ENCODE results near the gene RNFT2. TPM values are rescaled to one million over a fixed set of nuclear protein-coding genes. Genes with fewer than 3 reads are reported as not detected.
"Not testable (repeated sequence)": the region's sequence is repeated elsewhere in the genome, so short reads cannot be mapped to it uniquely, and the experiment has no call there.

RNFT2 gene
- polyA plus RNA-seq, 1 donor = 2.0 TPM

DNA sequence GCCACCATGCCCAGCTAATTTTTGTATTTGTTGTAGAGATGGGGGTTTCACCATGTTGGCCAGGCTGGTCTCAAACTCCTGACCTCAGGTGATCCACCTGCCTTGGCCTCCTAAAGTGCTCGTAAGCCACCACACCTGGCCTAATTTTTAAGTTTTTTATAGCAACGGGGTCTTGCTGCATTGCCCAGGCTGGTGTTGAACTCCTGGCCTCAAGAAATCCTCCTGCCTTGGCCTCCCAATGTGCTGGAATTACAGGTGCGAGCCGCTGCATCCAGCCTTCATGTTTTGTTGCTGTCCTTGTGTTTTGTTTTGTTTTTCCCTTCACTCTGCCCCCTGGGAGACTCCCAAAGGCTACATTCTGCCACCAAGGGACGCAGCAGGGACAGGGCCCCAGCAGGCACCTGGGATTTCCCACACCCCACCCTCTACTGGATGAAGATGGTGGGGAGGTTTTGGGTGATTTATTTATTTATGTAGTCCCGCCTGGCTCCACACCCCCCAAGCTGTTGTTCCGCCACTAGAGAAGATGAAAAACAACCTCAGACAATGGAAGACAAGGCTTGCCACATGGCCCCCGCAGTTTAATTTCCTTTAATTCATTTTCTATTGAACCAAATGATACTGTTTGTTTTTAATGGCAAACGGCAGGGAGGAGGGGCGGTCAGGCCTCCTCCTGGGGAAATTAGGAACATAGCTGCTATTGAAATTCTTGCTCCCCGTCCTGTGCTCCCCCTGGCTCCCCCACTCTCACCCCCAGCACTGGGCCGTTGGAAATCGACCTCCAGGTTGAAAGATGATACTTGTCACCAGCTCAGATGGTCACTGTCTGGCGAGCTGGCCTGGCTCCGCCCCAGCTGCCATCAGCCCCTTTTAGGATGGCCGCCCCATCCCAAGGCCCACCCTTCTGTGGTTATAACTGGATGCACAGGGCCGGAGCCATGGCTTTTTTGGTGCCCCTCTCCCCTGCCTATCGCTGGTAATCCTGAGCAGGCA is 70.3 kb downstream of the RNFT2 start:
- H3K4me1 ChIP-seq (ENCODE audit: control insufficient read depth, insufficient read depth, low read length) = no peaks in the 10 kb centered on the region
- H3K27me3 ChIP-seq (ENCODE audit: control insufficient read depth, insufficient read depth, low read length) = no peaks in the 10 kb centered on the region
- WGBS (ENCODE audit: insufficient coverage, low lambda C conversion rate) = no CpG with 5 or more reads among the region's 18 CpGs
- H3K4me3 ChIP-seq (ENCODE audit: low read length) = no peak overlapping the region
- no peaks in the 10 kb centered on the region for H3K36me3 ChIP-seq (ENCODE audit: control insufficient read depth, insufficient read depth, low read length)
- no peak overlapping the region for H3K27ac ChIP-seq (ENCODE audit: low read length)
- no peak for DNase-seq
- H3K9me3 ChIP-seq (ENCODE audit: control insufficient read depth, low read depth, low read length) = no peaks in the 10 kb centered on the region

DNA sequence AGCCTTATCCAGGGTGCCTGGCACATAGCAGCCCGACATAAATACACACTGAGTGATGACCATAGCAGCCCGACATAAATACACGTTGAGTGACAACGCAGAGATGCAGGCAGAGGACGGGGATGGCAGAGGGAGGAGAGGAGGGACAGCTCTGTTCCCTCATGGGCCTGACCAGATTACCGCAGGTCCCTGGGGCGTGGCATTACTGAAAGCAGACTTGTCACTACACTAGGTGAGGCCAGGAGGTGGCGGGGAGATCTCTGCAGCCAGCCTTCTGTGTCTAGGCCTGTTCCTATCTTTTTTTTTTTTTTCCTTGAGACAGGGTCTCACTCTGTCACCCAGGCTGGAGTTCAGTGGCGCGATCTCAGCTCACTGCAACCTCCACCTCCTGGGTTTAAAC is 74.1 kb downstream of the RNFT2 start:
- no peak overlapping the region for H3K27ac ChIP-seq (ENCODE audit: low read length)
- H3K4me3 ChIP-seq (ENCODE audit: low read length) = no peak overlapping the region
- no peak for DNase-seq
- no peaks in the 10 kb centered on the region for H3K27me3 ChIP-seq (ENCODE audit: control insufficient read depth, insufficient read depth, low read length)
- H3K9me3 ChIP-seq (ENCODE audit: control insufficient read depth, low read depth, low read length) = no peaks in the 10 kb centered on the region
- no peaks in the 10 kb centered on the region for H3K4me1 ChIP-seq (ENCODE audit: control insufficient read depth, insufficient read depth, low read length)
- H3K36me3 ChIP-seq (ENCODE audit: control insufficient read depth, insufficient read depth, low read length) = no peaks in the 10 kb centered on the region
- no CpG with 5 or more reads among the region's 10 CpGs for WGBS (ENCODE audit: insufficient coverage, low lambda C conversion rate)

DNA sequence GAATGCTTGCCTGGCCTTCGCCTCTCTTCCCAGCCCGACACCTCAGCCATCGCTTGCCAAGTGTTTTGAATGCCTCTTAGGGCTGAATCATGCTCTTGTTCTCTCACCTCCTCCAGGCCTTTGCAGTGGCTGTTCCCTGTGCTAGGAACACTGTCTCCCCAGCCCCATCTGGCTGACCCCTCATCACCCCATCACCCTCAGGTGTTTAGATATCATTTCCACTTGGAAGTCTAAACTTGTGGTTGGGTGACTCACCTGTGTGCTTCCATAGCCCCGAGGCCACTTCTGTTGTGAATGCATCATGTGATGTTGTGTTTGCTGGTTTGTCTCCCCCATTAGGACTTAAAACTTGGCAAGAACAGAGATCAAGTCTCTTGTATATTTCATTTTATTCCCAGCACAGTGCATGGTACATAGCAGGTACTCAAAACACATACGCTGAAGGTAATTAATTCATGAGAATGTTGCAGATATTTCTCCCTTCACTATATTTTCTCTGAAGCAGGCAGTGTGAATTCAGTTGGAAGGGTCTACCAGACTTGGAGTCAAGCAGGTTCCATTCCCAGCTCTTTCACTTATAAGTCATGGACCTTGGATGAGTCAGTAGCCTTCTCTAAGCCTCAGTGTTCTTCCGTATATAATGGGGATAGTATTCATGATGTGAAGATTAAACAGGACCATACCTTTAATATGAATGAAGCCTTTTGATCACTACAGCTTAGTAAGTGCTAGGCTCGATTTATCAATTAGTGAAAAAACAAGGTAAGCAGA is 75.3 kb downstream of the RNFT2 start:
- Histone ChIP-seq H3K4me1 (ENCODE audit: control insufficient read depth, insufficient read depth, low read length) (peaks cover 4% of the 10 kb centered on the region), H3K27ac (ENCODE audit: low read length) (no peak overlapping the region), H3K27me3 (ENCODE audit: control insufficient read depth, insufficient read depth, low read length) (no peaks in the 10 kb centered on the region), H3K4me3 (ENCODE audit: low read length) (no peak overlapping the region), H3K36me3 (ENCODE audit: control insufficient read depth, insufficient read depth, low read length) (no peaks in the 10 kb centered on the region), H3K9me3 (ENCODE audit: control insufficient read depth, low read depth, low read length) (no peaks in the 10 kb centered on the region)
- no peak for DNase-seq
- no CpG with 5 or more reads among the region's 7 CpGs for WGBS (ENCODE audit: insufficient coverage, low lambda C conversion rate)

DNA sequence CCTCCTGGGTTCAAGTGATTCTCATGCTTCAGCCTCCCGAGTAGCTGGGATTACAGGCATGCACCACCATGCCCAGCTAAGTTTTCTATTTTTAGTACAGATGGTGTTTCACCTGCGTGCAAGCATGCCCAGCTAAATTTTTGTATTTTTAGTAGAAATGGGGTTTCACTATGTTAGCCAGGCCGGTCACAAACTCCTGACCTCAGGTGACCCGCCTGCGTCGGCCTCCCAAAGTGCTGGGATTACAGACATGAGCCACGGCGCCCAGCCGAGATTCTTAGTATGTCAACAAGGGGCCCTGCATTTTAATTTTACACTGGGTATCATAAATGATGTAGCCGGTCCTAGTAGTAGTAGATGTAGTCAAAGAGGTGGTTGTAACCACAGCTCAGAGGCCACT is 76.7 kb downstream of the RNFT2 start:
- H3K27ac ChIP-seq (ENCODE audit: low read length); H3K4me1 ChIP-seq (ENCODE audit: control insufficient read depth, insufficient read depth, low read length); H3K36me3 ChIP-seq (ENCODE audit: control insufficient read depth, insufficient read depth, low read length); H3K9me3 ChIP-seq (ENCODE audit: control insufficient read depth, low read depth, low read length); DNase-seq; H3K27me3 ChIP-seq (ENCODE audit: control insufficient read depth, insufficient read depth, low read length); H3K4me3 ChIP-seq (ENCODE audit: low read length): not testable (repeated sequence)
- no CpG with 5 or more reads among the region's 10 CpGs for WGBS (ENCODE audit: insufficient coverage, low lambda C conversion rate)

DNA sequence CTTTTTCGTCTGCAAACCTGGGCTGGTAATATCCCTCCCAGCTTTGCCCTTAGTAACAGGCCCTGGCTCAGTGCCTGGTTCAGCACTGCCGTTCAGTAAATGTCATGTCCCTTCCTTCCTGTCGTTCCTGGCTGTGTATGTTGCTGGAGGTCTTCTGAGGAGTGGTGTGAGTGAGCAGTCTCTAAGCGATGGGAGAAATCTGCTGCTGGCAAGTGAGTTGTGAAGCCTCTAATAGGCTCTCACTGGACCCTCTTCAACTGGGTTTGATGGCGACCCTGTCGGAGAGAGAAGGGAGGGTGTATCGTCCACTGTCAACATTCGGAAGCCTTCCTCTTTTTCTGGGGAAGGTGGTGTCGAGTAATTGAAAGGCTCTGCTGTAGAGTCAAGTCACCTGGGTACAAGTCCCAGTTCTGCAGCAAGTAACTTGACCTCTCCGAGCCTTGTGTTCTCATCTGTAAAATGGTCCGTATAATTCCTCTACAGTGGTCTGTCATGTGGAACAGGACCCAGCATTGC is 80.3 kb downstream of the RNFT2 start:
- Histone ChIP-seq H3K9me3 (ENCODE audit: control insufficient read depth, low read depth, low read length) (no peaks in the 10 kb centered on the region), H3K4me3 (ENCODE audit: low read length) (peak overlapping the region; percentile 64)

DNA sequence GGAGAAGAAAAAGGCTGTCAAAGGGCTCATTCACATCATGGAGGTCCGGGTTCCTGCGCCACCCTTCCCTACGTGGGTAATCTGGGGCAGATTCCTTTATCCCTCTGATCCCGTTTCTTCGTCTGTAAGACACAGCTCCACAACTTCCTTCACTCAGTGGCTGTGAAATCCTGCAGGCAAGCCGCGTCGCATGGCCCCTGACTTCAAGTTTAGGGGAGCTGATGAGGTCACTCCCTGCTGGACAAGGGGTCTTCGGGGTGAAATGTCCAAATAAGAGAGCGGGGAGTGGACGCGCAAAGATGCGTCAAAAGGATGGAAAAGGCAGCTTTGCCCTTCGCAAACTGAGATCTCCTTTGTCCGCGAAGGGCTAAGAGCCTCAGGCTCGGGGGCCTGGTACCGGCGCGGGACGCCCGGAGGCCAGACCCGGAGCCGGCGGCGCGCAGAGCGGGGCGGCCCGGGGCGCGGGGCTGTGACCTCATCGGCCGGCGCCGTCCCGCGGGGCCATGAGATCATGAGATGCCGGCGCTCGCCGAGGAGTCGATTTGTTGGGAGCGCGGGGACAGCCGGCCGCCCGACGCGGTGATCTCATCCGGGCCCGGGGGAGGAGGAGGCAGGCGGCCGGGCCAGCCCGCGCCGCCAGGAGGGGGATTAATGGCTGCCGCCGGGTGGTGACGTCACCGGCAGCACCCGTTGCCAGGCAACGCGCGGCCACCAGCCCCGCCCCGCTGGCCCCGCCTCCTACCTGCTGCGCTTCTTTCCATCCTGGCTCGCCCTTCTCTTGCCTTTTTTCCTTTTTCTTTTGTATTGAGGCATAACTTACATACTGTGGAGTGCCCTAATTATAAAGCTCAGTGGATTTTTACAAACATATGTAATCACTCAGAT is 81.1 kb downstream of the RNFT2 start:
- peak; percentile 90 to 93 for DNase-seq
- WGBS (ENCODE audit: insufficient coverage, low lambda C conversion rate) = no CpG with 5 or more reads among the region's 70 CpGs
- Histone ChIP-seq H3K27me3 (ENCODE audit: control insufficient read depth, insufficient read depth, low read length) (no peaks in the 10 kb centered on the region), H3K4me1 (ENCODE audit: control insufficient read depth, insufficient read depth, low read length) (peaks cover 9% of the 10 kb centered on the region), H3K36me3 (ENCODE audit: control insufficient read depth, insufficient read depth, low read length) (no peaks in the 10 kb centered on the region), H3K27ac (ENCODE audit: low read length) (peak overlapping the region; percentile 77), H3K4me3 (ENCODE audit: low read length) (peak overlapping the region; percentile 64), H3K9me3 (ENCODE audit: control insufficient read depth, low read depth, low read length) (no peaks in the 10 kb centered on the region)

More for the DNA sequence above, 80.3 kb downstream of the RNFT2 start:
- H3K27me3 ChIP-seq (ENCODE audit: control insufficient read depth, insufficient read depth, low read length) = no peaks in the 10 kb centered on the region
- no CpG with 5 or more reads among the region's 11 CpGs for WGBS (ENCODE audit: insufficient coverage, low lambda C conversion rate)
- H3K27ac ChIP-seq (ENCODE audit: low read length) = peak overlapping the region; percentile 77
- H3K4me1 ChIP-seq (ENCODE audit: control insufficient read depth, insufficient read depth, low read length) = peaks cover 9% of the 10 kb centered on the region
- no peaks in the 10 kb centered on the region for H3K36me3 ChIP-seq (ENCODE audit: control insufficient read depth, insufficient read depth, low read length)
- peak in 1 of 2 donors; percentile 39 for DNase-seq

DNA sequence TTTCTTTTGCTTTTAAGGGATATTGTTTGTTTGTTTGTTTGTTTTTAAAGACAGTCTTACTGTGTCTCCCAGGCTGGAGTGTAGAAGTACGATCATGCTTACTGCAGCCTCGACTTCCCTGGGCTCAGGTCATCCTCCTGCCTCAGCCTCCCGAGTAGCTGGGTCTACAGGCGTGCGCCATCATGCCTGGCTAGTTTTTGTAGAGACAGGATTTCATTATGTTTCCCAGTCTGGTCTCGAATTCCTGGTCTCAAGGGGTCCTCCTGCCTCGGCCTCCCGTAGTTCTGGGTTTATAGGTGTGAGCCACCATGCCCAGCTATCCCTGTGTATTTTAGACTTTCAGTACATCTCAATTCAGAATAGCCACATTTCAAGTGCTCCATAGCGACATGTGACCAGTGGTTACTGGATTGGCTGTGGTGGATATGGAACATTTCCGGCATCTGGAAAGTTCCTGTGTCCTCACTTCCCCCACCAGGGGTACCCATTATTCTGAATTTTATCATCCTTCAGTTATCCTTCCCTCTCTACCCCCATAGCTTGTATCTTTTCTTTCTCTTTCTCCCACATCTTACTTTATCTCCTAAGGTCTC is 82.0 kb downstream of the RNFT2 start:
- Histone ChIP-seq H3K9me3 (ENCODE audit: control insufficient read depth, low read depth, low read length) (no peaks in the 10 kb centered on the region), H3K4me1 (ENCODE audit: control insufficient read depth, insufficient read depth, low read length) (peaks cover 9% of the 10 kb centered on the region), H3K27ac (ENCODE audit: low read length) (peak overlapping the region; percentile 77), H3K36me3 (ENCODE audit: control insufficient read depth, insufficient read depth, low read length) (no peaks in the 10 kb centered on the region), H3K4me3 (ENCODE audit: low read length) (no peak overlapping the region), H3K27me3 (ENCODE audit: control insufficient read depth, insufficient read depth, low read length) (no peaks in the 10 kb centered on the region)
- no peak for DNase-seq
- WGBS (ENCODE audit: insufficient coverage, low lambda C conversion rate) = 100% methylated on average over 2 of the region's 10 CpGs

DNA sequence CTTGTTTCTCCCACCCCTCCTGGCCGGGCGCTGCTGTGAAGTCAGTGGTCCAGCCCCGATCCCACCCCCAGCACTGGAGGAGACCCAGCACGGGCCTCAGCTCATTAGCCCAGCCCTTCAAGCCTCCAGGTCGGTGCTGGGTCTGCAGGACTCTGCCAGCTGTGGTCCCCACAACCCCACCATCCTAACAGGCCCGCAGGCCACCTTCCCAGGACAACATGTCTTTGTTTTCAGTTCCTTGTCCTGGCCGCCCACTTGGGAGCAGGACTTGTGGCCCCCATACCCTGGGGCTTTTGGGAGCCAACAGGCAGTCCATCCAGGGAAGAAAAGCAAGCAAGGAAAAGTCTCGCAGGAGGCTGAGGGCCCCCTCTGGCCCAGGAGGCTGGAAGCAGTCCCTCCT is 83.2 kb downstream of the RNFT2 start:
- Histone ChIP-seq H3K9me3 (ENCODE audit: control insufficient read depth, low read depth, low read length) (no peaks in the 10 kb centered on the region), H3K27ac (ENCODE audit: low read length) (no peak overlapping the region), H3K4me3 (ENCODE audit: low read length) (no peak overlapping the region), H3K4me1 (ENCODE audit: control insufficient read depth, insufficient read depth, low read length) (peaks cover 9% of the 10 kb centered on the region), H3K36me3 (ENCODE audit: control insufficient read depth, insufficient read depth, low read length) (no peaks in the 10 kb centered on the region), H3K27me3 (ENCODE audit: control insufficient read depth, insufficient read depth, low read length) (no peaks in the 10 kb centered on the region)
- DNase-seq = no peak
- WGBS (ENCODE audit: insufficient coverage, low lambda C conversion rate) = no CpG with 5 or more reads among the region's 8 CpGs

DNA sequence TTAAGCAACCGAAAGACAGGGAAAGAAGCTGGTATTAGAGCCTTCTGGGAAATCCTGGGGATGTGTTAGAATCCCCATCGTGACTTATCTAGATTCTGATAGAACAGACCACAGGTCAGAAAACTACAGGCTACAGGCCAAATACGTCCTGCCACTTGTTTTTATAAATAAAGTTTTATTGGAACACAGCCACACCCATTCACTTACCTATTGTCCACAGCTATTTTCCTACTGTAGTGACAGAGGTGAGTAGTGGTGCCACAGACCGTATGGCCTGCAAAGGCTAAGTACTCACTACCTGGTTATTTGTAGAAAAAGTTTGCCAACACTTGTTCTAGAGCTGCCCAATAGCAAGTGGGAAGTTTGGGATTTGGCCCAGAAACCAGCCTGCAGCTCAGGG is 89.3 kb downstream of the RNFT2 start:
- DNase-seq = no peak
- no peak overlapping the region for H3K4me3 ChIP-seq (ENCODE audit: low read length)
- H3K9me3 ChIP-seq (ENCODE audit: control insufficient read depth, low read depth, low read length) = no peaks in the 10 kb centered on the region
- H3K27ac ChIP-seq (ENCODE audit: low read length) = no peak overlapping the region
- WGBS (ENCODE audit: insufficient coverage, low lambda C conversion rate) = no CpG with 5 or more reads among the region's 4 CpGs
- no peaks in the 10 kb centered on the region for H3K36me3 ChIP-seq (ENCODE audit: control insufficient read depth, insufficient read depth, low read length)
- H3K27me3 ChIP-seq (ENCODE audit: control insufficient read depth, insufficient read depth, low read length) = no peaks in the 10 kb centered on the region
- H3K4me1 ChIP-seq (ENCODE audit: control insufficient read depth, insufficient read depth, low read length) = no peaks in the 10 kb centered on the region
